ENCODE data around the gene SULT1A3. TPM values are rescaled to one million over a fixed set of nuclear protein-coding genes. Genes with fewer than 3 reads are reported as not detected.

The SULT1A3 gene
- total RNA-seq, 1 experiment from 2014 or later = 21.5 TPM

DNA sequence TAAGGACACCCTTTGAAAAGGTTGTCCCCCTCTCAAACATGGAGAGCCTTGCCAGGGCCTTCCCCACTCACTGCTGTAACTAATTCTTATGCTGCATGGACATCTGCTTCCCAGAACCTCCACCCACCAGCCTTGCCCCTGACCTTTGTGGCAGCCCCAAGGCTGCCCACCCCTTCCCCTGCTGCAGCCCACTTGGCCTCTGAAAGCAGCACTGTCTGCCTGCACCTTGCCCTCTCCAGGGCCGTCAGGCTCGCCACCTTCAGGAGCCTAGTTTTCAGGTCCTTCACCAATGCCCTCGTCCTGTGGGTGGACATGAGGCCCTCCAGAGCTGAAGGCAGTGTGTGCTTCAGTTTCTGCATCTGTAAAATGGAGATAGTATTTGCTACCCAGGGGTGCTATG lies 18.3 kb upstream of the SULT1A3 start:
- no peak overlapping the region for H3K4me2 ChIP-seq (ENCODE audit: insufficient read depth, insufficient read length, low read length)
- DNase-seq = no peak
- H4K91ac ChIP-seq (ENCODE audit: insufficient read length, low read depth, low read length) = no peak overlapping the region
- no peaks in the 10 kb centered on the region for H3K4me1 ChIP-seq (ENCODE audit: insufficient read depth, low read length)
- no peak overlapping the region for H2BK15ac ChIP-seq (ENCODE audit: low read depth, low read length)
- no peak overlapping the region for H3K14ac ChIP-seq (ENCODE audit: insufficient read depth, low read length)
- no peak overlapping the region for H2BK120ac ChIP-seq (ENCODE audit: low read depth, low read length, poor library complexity, severe bottlenecking)
- no peak overlapping the region for H3T11ph ChIP-seq (ENCODE audit: low read length)
- H2AFZ ChIP-seq (ENCODE audit: low read length) = no peak overlapping the region
- no peak overlapping the region for H2BK5ac ChIP-seq (ENCODE audit: insufficient read length, low read length)
- TF ChIP-seq, protein P1, sequence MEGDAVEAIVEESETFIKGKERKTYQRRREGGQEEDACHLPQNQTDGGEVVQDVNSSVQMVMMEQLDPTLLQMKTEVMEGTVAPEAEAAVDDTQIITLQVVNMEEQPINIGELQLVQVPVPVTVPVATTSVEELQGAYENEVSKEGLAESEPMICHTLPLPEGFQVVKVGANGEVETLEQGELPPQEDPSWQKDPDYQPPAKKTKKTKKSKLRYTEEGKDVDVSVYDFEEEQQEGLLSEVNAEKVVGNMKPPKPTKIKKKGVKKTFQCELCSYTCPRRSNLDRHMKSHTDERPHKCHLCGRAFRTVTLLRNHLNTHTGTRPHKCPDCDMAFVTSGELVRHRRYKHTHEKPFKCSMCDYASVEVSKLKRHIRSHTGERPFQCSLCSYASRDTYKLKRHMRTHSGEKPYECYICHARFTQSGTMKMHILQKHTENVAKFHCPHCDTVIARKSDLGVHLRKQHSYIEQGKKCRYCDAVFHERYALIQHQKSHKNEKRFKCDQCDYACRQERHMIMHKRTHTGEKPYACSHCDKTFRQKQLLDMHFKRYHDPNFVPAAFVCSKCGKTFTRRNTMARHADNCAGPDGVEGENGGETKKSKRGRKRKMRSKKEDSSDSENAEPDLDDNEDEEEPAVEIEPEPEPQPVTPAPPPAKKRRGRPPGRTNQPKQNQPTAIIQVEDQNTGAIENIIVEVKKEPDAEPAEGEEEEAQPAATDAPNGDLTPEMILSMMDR (conservative IDR thresholded peaks at IDR 0.05) = no peak
- peaks cover 0 to 13% of the 10 kb centered on the region in 2 experiments; a peak in 2 of 4 replicates for H3K4me1 Mint-ChIP-seq
- H4K20me1 ChIP-seq (ENCODE audit: control insufficient read depth, insufficient read depth, insufficient read length) = no peaks in the 10 kb centered on the region
- H2BK12ac ChIP-seq (ENCODE audit: insufficient read length, low read depth, low read length) = no peak overlapping the region
- no peak overlapping the region for H3K56ac ChIP-seq (ENCODE audit: insufficient read length, low read depth, low read length)
- H3K4me3 Mint-ChIP-seq = no peak overlapping the region
- H3K27me3 Mint-ChIP-seq (ENCODE audit: low read depth) = peaks cover 45% of the 10 kb centered on the region
- peaks cover 0 to 1% (median 0%) of the 10 kb centered on the region in 3 experiments; a peak in 1 of 7 replicates for H3K36me3 Mint-ChIP-seq (ENCODE audit: insufficient read depth in 1 of 3, low read depth in 3 of 3)
- no CpG with 5 or more reads among the region's 3 CpGs for WGBS (ENCODE audit: extremely low coverage, insufficient read length, low lambda C conversion rate)
- H4K5ac ChIP-seq (ENCODE audit: insufficient read length, low read depth, low read length) = no peak overlapping the region
- no peak overlapping the region for H3K23ac ChIP-seq (ENCODE audit: insufficient read length, low read depth, low read length)
- peaks cover 4% of the 10 kb centered on the region; the same call in 1 of the 2 replicates for H3K27me3 ChIP-seq (ENCODE audit: insufficient read depth, low read length)
- H4K8ac ChIP-seq (replicated peaks; ENCODE audit: insufficient read length, low read depth, low read length) = no peak overlapping the region
- H3K79me2 ChIP-seq (ENCODE audit: insufficient read depth, low read length) = no peaks in the 10 kb centered on the region
- H2BK20ac ChIP-seq (ENCODE audit: low read depth, low read length, poor library complexity, severe bottlenecking) = no peak overlapping the region
- no peak overlapping the region for H3K18ac ChIP-seq (ENCODE audit: insufficient read length, low read depth, low read length)
- no peaks in the 10 kb centered on the region for H3K79me1 ChIP-seq (ENCODE audit: insufficient read depth, low read depth, low read length, poor library complexity, severe bottlenecking)
- H2AK5ac ChIP-seq (ENCODE audit: insufficient read length, low read length) = no peak overlapping the region
- H3K9me3 ChIP-seq (ENCODE audit: control insufficient read depth, low read depth, low read length) = no peaks in the 10 kb centered on the region
- no peak overlapping the region for H3K9ac ChIP-seq (ENCODE audit: extremely low read depth, insufficient read length, low read length)
- 0 out of 7 replicates have a peak overlapping the region, but pooled peaks of 1 of the 3 experiments have one; percentile 55 for H3K27ac Mint-ChIP-seq
- no peak overlapping the region for H3K4ac ChIP-seq (ENCODE audit: low read depth, low read length)
- H3K23me2 ChIP-seq (ENCODE audit: insufficient read length, low read depth, low read length, poor library complexity, severe bottlenecking) = peaks cover 4% of the 10 kb centered on the region
- no peaks in the 10 kb centered on the region for H3K9me3 Mint-ChIP-seq
- H3K27ac ChIP-seq (ENCODE audit: insufficient read length, low read depth, low read length) = no peak overlapping the region
